Peyer's patch (tissue), 4 donors: ENCODE results near the gene ABHD12. TPM values are rescaled to one million over a fixed set of nuclear protein-coding genes. Genes with fewer than 3 reads are reported as not detected.

Experiments
- DNase-seq, 3 donors: peaks; one replicate each; pipeline ENCODE4 v3.0.0-alpha.2; 2017 to 2019
- H3K27ac ChIP-seq, 4 donors: fragments of 200-600 bp; sonication (generic); one replicate each; pipeline ENCODE4 v1.5.1; 2016 to 2019
- H3K27me3 ChIP-seq, 2 donors: fragments of 200-600 bp; sonication (generic); one replicate each; pipeline ENCODE4 v1.5.1; 2019
- H3K36me3 ChIP-seq, 3 donors: fragments of 200-600 bp; sonication (generic); one replicate each; pipeline ENCODE4 v1.5.1; 2016 to 2019
- H3K4me1 ChIP-seq, 4 donors: fragments of 200-600 bp; sonication (generic); one replicate each; pipeline ENCODE4 v1.5.1; 2016 to 2019
- H3K4me3 ChIP-seq, 4 donors: fragments of 200-600 bp; sonication (generic); 1 replicate in 3 of 4; 2 replicates in 1 of 4; pipeline ENCODE4 v1.5.1; 2016 to 2019; ENCODE audit warnings: mild to moderate bottlenecking in 1 of 4
- H3K9me3 ChIP-seq, 4 donors: fragments of 200-600 bp; sonication (generic); one replicate each; pipeline ENCODE4 v1.5.1; 2016 to 2019; ENCODE audit warnings: mild to moderate bottlenecking in 1 of 4
- CTCF ChIP-seq, 6 experiments: fragments of 450-650 bp in 4 of 6; fragments of 200-600 bp in 2 of 6; sonication (generic) in 1 of 6; IDR thresholded peaks; one replicate each; pipeline ENCODE4 v1.5.1; 2017 to 2019; ENCODE audit warnings: antibody characterized with exemption in 6 of 6, mild to moderate bottlenecking in 3 of 6, moderate library complexity in 1 of 6
- POLR2A ChIP-seq, 2 donors: fragments of 450-650 bp; IDR thresholded peaks; one replicate each; pipeline ENCODE4 v1.5.1; 2017; ENCODE audit warnings: antibody characterized with exemption in 2 of 2, mild to moderate bottlenecking in 2 of 2, moderate library complexity in 2 of 2
- total RNA-seq, 4 donors: library from RNA; depleted of rRNA; stranded (reverse); fragments of >200 nt; gene quantifications; one replicate each; pipeline ENCODE4 v1.1.0, GENCODE V29; 2016

Gene ABHD12
- total RNA-seq, 4 donors from 2014 or later: 46.2 to 95.4 (median 73.5) TPM

- H3K4me1 ChIP-seq: peaks cover 0 to 11% (median 0%) of the 10 kb centered on the region in 4 donors
- DNase-seq: no peak
- TF ChIP-seq POLR2A (IDR thresholded peaks at IDR 0.05) (no peak), CTCF (IDR thresholded peaks at IDR 0.05) (no peak)
- no peaks in the 10 kb centered on the region for H3K36me3 ChIP-seq
- no peak overlapping the region for H3K27ac ChIP-seq
- no peak overlapping the region for H3K4me3 ChIP-seq
- no peaks in the 10 kb centered on the region for H3K27me3 ChIP-seq
- H3K9me3 ChIP-seq: no peaks in the 10 kb centered on the region
Measured at GRCh38 chr20:25394996-25395395, 4.4 kb upstream of the ABHD12 start.

- no peaks in the 10 kb centered on the region for H3K36me3 ChIP-seq
- H3K9me3 ChIP-seq: no peaks in the 10 kb centered on the region
- no peak for DNase-seq
- no peaks in the 10 kb centered on the region for H3K27me3 ChIP-seq
- H3K27ac ChIP-seq: no peak overlapping the region
- TF ChIP-seq POLR2A (IDR thresholded peaks at IDR 0.05) (no peak), CTCF (IDR thresholded peaks at IDR 0.05) (no peak)
- H3K4me1 ChIP-seq: peaks cover 0 to 11% (median 0%) of the 10 kb centered on the region in 4 donors
- no peak overlapping the region for H3K4me3 ChIP-seq
Measured at GRCh38 chr20:25394276-25394675, 3.6 kb upstream of the ABHD12 start.

- Histone ChIP-seq H3K4me1 (no peaks in the 10 kb centered on the region), H3K9me3 (no peaks in the 10 kb centered on the region), H3K4me3 (peak overlapping the region; percentile 72 to 97 (median 94)), H3K27me3 (no peaks in the 10 kb centered on the region), H3K36me3 (no peaks in the 10 kb centered on the region), H3K27ac (peak overlapping the region; percentile 82 to 94 (median 92))
- DNase-seq: peak; percentile 20 to 64 (median 53)
- TF ChIP-seq POLR2A (IDR thresholded peaks at IDR 0.05) (peak in 1 of 2 donors; percentile 4), CTCF (IDR thresholded peaks at IDR 0.05) (no peak)
Measured at GRCh38 chr20:25389858-25390537, 637 bp downstream of the ABHD12 start.

- H3K36me3 ChIP-seq: no peaks in the 10 kb centered on the region
- TF ChIP-seq CTCF (IDR thresholded peaks at IDR 0.05) (no peak), POLR2A (IDR thresholded peaks at IDR 0.05) (no peak)
- peak overlapping the region; percentile 72 to 97 (median 94) for H3K4me3 ChIP-seq
- H3K4me1 ChIP-seq: no peaks in the 10 kb centered on the region
- H3K27me3 ChIP-seq: no peaks in the 10 kb centered on the region
- DNase-seq: peak in 1 of 3 donors; percentile 51
- no peaks in the 10 kb centered on the region for H3K9me3 ChIP-seq
- H3K27ac ChIP-seq: peak overlapping the region; percentile 82 to 94 (median 92)
Measured at GRCh38 chr20:25389401-25389857, 1.2 kb downstream of the ABHD12 start.

- peaks cover 0 to 9% (median 0%) of the 10 kb centered on the region in 4 donors for H3K4me1 ChIP-seq
- DNase-seq: no peak
- no peaks in the 10 kb centered on the region for H3K9me3 ChIP-seq
- no peaks in the 10 kb centered on the region for H3K36me3 ChIP-seq
- no peaks in the 10 kb centered on the region for H3K27me3 ChIP-seq
- H3K4me3 ChIP-seq: no peak overlapping the region
- H3K27ac ChIP-seq: no peak overlapping the region
- TF ChIP-seq POLR2A (IDR thresholded peaks at IDR 0.05) (no peak), CTCF (IDR thresholded peaks at IDR 0.05) (no peak)
Measured at GRCh38 chr20:25382704-25383370, 7.8 kb downstream of the ABHD12 start.
